OCI-LY1 (cell line): ENCODE data around the gene LIMS2.

Source experiments
- EZH2 ChIP-seq: fragments of 200-600 bp; sonication (generic), shearing (Covaris generic); IDR thresholded peaks from 2 replicates; pipeline ENCODE4 v1.8.0; 2017; ENCODE audit warnings: borderline replicate concordance, mixed run types, mild to moderate bottlenecking, antibody characterized with exemption, low read length, moderate library complexity, mixed read lengths
- TF ChIP-seq, protein P1 (sequence below): fragments of 200-600 bp; sonication (generic), shearing (Covaris generic); IDR thresholded peaks from 2 replicates; pipeline ENCODE4 v1.5.1; 2017; ENCODE audit warnings: mild to moderate bottlenecking, antibody characterized with exemption, low read length, moderate library complexity, mixed read lengths

DNA sequence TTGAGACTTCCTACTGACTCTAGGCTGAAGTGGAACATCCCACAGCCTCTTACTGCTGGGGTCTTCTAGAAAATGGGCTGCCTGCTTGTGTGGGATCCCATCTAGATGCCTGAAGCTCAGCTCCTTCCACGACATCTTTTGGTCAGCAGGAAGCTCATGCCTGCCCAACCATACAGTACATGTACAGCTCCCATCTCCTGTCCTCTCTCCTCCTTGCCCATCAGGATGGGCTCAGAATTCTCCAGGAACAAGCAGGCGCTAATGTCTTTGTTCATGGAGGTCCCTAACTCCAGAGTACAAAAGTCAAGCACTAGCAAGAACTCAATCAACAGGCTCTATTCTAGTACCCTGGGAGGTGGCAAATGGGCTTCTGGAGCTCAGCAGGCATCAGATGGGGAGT, 61.1 kb downstream of the LIMS2 start:
- TF ChIP-seq, protein P1, sequence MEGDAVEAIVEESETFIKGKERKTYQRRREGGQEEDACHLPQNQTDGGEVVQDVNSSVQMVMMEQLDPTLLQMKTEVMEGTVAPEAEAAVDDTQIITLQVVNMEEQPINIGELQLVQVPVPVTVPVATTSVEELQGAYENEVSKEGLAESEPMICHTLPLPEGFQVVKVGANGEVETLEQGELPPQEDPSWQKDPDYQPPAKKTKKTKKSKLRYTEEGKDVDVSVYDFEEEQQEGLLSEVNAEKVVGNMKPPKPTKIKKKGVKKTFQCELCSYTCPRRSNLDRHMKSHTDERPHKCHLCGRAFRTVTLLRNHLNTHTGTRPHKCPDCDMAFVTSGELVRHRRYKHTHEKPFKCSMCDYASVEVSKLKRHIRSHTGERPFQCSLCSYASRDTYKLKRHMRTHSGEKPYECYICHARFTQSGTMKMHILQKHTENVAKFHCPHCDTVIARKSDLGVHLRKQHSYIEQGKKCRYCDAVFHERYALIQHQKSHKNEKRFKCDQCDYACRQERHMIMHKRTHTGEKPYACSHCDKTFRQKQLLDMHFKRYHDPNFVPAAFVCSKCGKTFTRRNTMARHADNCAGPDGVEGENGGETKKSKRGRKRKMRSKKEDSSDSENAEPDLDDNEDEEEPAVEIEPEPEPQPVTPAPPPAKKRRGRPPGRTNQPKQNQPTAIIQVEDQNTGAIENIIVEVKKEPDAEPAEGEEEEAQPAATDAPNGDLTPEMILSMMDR: no peak
- TF ChIP-seq EZH2: no peak
